HG03139 (cell line): ENCODE measurements around the gene COQ8A.
"Not testable (repeated sequence)": the region's sequence is repeated elsewhere in the genome, so short reads cannot be mapped to it uniquely, and the experiment has no call there.

Source experiments
- ATAC-seq: cut with Tn5 transposase; IDR thresholded peaks from one replicate; pipeline ENCODE4 v1.9.1; 2021; ENCODE audit not compliant: unreplicated experiment

Gene COQ8A

GRCh38 chr1:226983247-226983991, 43.3 kb downstream of the COQ8A start:
- no peak for ATAC-seq

- ATAC-seq = no peak
Observed at GRCh38 chr1:226983992-226984364, 43.9 kb downstream of the COQ8A start.

DNA sequence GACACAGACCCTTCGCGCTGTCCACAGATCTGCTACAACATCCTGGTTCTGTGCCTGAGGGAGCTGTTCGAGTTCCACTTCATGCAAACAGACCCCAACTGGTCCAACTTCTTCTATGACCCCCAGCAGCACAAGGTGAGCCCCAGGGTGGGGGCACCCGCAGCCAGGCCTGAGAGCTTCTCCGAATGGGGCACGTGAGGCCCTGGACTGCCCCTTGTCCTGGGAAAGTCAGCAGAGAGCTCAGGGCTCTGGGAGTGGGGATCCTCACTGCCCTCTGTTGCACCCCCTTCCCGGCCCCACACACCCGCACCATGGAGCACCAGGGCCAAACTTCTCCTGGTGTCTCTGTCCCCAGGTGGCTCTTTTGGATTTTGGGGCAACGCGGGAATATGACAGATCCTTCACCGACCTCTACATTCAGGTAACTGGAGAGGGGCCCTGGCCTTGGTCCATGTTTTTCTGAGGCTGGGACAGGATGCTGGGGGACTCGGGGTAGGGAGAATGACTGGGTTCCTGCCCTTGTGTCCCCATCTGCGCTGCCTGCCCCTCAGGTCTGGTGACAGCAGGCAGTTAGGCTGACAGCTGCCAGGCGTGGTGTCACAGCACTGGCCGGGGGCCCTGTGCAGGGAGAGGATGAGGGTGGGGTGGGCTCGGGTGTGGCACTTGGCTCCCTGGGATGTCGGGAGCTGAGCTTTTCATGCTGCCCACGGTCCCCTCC, 44.6 kb downstream of the COQ8A start:
- ATAC-seq = no peak

DNA sequence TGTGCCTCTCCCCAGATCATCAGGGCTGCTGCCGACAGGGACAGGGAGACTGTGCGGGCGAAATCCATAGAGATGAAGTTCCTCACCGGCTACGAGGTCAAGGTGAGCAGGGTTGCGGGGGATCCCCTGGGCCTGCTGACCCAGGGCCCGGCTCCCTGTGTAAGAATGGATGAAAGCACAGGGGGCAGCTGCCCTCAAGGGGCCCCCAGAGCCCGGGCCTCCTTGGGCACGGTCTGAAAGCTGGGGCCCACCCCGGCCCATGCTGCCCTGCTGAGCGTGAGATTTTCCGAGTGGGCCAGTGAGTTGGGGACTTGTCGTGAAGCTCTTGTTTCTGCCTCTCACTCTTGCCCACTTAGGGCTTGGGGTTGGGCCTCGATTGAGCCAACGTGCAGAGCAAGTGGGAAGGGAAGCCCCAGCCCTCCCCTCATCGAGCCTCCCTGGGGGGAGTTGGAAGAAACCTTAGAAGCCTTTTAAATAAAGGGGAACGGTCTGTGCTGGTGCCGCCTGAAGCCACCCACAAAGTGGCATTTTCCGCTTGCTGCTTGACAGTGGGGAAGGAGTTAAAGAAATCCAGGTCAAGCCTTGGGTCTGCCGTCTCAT, 45.2 kb downstream of the COQ8A start:
- no peak for ATAC-seq

DNA sequence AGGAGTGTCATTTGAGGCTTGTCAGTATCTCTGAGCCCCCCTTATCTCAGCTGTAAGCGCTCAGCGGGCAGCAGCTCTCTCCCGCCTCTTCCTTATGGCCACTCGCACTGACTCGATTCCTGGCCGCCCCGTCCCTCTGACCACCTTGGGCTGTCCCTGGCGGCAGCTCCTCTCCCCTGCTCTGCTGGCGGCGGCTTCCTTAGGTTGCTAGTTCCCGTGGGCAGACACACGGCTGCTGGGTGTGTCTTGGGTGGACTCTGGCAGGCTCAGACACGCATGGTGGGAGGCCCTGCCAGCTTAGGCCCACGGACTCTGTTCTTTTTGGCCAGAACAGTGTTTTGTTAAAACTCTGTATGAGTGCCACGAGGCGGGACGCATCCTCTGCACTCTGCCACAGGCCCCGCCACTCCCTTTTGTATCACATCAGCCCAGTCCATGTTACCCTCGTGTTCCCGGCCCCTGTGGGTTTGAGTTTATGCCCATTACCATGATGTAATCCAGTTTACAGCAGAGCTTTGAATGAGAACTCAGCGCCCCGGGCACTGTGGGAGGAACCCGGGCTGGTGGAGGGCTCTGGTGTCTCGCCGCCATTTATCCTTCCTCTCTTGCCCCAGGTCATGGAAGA, 45.9 kb downstream of the COQ8A start:
- ATAC-seq = no peak

DNA sequence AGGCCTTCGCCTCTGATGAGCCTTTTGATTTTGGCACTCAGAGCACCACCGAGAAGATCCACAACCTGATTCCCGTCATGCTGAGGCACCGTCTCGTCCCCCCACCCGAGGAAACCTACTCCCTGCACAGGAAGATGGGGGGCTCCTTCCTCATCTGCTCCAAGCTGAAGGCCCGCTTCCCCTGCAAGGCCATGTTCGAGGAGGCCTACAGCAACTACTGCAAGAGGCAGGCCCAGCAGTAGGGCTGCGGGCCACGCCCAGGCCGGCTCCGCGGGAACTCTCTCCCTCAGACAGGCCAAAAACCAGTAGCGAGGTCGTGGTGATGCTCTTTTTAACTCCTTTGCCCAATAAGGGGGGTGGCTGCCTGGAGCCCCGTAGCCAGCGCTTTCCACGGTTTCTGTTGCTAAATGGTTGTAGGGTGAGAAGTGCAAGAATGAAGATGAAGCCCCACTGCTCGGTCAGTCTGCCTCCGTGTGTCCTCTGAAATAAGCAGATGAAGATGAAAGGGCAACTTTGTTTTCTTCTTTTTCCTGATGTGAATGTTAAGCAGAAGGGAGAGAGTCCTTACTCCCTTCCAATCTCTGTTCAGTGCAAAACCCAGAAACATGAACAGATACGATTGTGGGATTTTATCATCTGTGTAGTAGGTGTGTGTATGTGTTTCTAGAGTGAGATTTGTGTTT, 46.5 kb downstream of the COQ8A start:
- no peak for ATAC-seq

DNA sequence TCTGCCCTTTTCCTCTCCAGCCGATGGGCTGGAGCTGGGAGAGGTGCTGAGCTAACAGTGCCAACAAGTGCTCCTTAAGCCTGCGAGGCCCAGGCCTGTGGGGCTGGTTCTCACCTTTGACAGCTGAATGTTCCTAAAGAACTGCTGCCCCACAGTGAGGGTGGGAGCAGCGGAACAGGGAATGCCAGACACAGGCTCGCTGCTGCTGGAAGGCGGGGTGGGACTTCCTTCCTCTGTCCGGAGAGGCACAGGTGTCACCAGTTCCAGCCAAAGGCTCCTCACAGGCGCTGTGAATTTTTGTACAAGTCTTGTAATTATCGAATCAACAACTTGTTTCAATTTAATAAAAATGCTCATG, 47.1 kb downstream of the COQ8A start:
- ATAC-seq = no peak

GRCh38 chr1:226987623-226988333, 47.7 kb downstream of the COQ8A start:
- ATAC-seq = no peak

GRCh38 chr1:226988334-226988666, 48.2 kb downstream of the COQ8A start:
- ATAC-seq = no peak

DNA sequence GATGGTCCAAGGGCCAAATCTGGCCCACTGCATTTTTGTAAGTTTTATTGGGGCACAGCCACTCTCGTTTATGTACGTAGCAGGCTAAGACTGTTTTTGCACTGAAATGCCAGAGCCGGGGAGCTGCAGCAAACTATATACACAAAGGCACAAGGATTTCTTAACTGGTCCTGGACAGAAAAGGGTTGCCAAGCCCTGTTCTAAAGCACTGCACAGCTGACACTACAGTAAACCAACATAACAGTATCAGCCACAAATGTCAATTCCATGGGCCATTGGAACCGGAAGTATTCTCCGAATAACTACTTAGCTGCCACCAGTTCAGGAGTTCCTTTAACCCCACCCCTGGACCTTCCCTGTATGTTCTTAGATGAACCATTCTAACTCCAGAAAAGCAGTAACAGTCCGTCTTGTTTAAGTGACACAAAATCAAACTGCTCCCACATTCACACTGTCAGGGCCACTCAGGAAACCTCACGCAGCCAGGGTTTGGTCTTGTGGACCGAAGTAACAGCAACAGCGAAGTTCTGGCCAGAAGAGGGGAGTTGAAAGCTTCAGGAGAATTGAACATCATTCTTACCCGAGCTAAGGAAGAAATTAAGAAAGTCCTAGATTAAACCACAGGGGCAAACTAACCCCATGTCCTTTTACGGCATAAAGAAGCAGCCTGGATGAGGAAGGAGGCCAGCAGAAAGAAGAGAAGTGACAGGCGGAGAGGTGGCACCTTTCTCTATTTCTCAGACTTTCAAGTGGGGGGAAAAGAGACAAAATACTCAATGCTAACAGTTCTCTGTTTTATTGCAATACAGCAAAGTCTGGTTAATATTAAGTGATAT, 49.2 kb downstream of the COQ8A start:
- no peak for ATAC-seq

DNA sequence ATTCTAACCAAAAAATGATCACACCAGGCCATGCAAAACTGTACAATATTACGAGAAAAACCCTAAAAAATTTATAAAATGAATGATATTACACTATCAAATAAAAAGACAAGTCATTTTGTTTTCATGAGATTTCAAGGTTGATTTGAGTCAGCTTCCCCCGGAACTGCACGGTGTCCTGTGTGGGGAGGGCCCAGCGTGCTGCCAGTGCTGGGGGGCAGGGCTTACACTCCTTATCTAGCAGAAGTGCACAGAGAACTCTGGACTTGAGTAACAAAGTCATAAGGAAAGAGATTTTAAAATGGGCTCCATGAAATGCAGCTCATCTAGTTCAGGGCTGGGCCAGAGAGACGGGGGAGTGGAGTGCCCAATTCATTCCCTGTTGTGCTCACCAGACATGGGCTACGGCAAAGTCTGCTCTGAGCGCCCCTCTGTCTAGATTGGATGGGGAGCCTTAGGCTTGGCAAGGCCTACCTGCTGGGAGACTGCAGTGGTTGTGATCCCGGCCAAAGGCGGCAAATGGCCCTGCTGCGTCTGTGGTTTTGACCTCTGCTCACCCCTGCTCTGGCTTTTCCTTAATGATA, 50.1 kb downstream of the COQ8A start:
- ATAC-seq = peak; percentile 56

- ATAC-seq = no peak
Observed at GRCh38 chr1:226991920-226992319, 51.8 kb downstream of the COQ8A start.

- no peak for ATAC-seq
Observed at GRCh38 chr1:226993814-226994585, 53.9 kb downstream of the COQ8A start.

- ATAC-seq = no peak
Observed at GRCh38 chr1:226994586-226995364, 54.7 kb downstream of the COQ8A start.

DNA sequence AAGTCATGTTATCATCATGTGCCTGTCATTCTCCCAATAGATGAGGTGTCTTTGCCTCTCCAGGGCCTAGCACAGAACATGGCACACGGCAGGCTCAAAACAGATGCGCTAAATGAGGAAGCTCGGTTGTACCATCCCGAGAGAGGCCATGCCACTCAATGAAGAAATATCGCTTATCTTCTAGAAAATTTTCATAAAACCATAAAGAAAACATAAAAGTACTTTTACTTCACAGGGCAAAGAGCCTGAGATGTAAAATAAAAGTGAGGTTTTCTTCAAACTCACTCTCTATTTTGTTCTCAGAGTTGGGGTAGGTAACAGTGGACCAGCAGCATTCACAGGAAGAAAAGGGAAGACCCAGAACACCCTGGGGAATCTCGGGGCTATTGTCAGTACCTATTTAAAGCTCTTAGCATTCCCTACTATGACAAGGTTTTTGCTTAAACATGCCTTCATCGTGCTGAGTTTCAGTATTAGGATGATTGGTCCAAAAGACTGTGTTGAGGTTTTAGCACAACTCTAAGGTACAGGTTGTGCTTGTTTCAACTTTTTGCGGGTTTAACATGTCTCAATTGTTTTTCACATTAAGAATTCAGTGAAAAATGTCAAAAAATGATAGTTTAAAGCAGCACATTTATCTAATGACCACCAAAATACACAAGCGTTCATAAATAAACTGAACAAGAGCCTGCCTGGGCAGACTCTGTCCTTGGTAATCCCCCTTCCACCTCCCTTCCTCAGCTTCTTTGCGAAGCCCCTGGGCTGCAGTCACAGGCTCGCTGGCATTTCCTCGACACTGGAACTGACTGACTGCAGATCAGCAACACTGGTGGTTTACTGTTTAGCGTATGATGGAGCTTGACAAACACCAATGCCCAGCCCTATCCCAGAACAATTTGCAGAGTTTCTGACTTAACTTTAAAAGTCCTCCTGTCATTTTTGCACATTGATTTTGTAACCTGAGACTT, 55.6 kb downstream of the COQ8A start:
- ATAC-seq = peak; percentile 82

DNA sequence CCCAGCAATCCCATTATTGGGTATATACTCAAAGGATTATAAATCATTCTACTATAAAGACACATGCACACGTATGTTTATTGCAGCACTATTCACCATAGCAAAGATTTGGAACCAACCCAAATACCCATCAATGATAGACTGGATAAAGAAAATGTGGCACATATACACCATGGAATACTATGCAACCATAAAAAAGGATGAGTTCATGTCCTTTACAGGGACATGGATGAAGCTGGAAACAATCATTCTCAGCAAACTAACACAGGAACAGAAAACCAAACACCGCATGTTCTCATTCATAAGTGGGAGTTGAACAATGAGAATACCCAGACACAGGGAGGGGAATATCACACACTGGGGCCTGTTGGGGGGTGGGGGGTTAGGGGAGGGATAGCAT, 59.5 kb downstream of the COQ8A start:
- ATAC-seq = not testable (repeated sequence)

DNA sequence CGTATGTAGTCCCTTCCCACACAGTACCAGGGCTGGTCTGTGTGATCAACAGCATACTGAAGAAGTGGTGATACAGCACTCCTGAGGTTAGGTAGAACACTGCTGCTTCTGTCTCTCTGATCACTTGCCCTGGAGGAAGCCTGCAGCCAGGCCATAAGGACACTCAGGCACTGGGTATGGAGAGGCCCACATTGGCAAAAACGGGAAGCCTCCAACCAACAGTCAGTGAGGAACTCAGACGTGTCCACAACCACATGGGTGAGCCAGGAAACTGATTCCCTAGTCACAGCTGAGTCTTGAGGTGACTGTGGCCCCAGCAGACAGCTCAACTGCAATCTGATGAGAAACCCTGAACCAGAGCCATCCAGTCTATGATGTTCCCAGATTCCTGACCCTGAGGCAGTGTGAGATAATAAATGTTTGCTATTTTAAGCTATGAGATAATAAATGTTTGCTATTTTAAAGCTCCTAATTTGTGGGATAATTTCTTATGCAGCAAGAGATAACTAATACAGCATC, 62.5 kb downstream of the COQ8A start:
- no peak for ATAC-seq
